Epidermal melanocyte (primary cell): ENCODE data around the gene ARHGAP44.
"Not testable (repeated sequence)": the region's sequence is repeated elsewhere in the genome, so short reads cannot be mapped to it uniquely, and the experiment has no call there.

ENCODE experiments used
- DNase-seq: peaks from one replicate; pipeline ENCODE4 v3.0.0; 2011; ENCODE audit warnings: low spot score; ENCODE audit not compliant: insufficient read length

The ARHGAP44 gene

GRCh38 chr17:12821376-12821940 lies 32.2 kb downstream of the ARHGAP44 start:
- no peak for DNase-seq

- no peak for DNase-seq
Observed at GRCh38 chr17:12826431-12826830, 37.1 kb downstream of the ARHGAP44 start.

- DNase-seq = no peak
Observed at GRCh38 chr17:12830777-12831247, 41.5 kb downstream of the ARHGAP44 start.

GRCh38 chr17:12831839-12832238 lies 42.5 kb downstream of the ARHGAP44 start:
- DNase-seq = no peak

GRCh38 chr17:12839042-12839441 lies 49.7 kb downstream of the ARHGAP44 start:
- DNase-seq = no peak

GRCh38 chr17:12842936-12843335 lies 53.6 kb downstream of the ARHGAP44 start:
- no peak for DNase-seq

- DNase-seq = no peak
Observed at GRCh38 chr17:12850996-12851395, 61.7 kb downstream of the ARHGAP44 start.

- no peak for DNase-seq
Observed at GRCh38 chr17:12851901-12852435, 62.7 kb downstream of the ARHGAP44 start.

GRCh38 chr17:12853921-12854320 lies 64.6 kb downstream of the ARHGAP44 start:
- DNase-seq = no peak

- no peak for DNase-seq
Observed at GRCh38 chr17:12856416-12856815, 67.1 kb downstream of the ARHGAP44 start.

- DNase-seq = no peak
Observed at GRCh38 chr17:12857592-12857991, 68.3 kb downstream of the ARHGAP44 start.

GRCh38 chr17:12859520-12859919 lies 70.2 kb downstream of the ARHGAP44 start:
- DNase-seq = no peak

GRCh38 chr17:12865769-12866168 lies 76.5 kb downstream of the ARHGAP44 start:
- no peak for DNase-seq

- no peak for DNase-seq
Observed at GRCh38 chr17:12866244-12866643, 76.9 kb downstream of the ARHGAP44 start.

GRCh38 chr17:12867726-12868125 lies 78.4 kb downstream of the ARHGAP44 start:
- DNase-seq = no peak

- DNase-seq = not testable (repeated sequence)
Observed at GRCh38 chr17:12873415-12874125, 84.3 kb downstream of the ARHGAP44 start.

- DNase-seq = no peak
Observed at GRCh38 chr17:12877953-12878669, 88.8 kb downstream of the ARHGAP44 start.

GRCh38 chr17:12879096-12879495 lies 89.8 kb downstream of the ARHGAP44 start:
- not testable (repeated sequence) for DNase-seq

GRCh38 chr17:12883472-12883871 lies 94.2 kb downstream of the ARHGAP44 start:
- DNase-seq = no peak

GRCh38 chr17:12887088-12887487 lies 97.8 kb downstream of the ARHGAP44 start:
- DNase-seq = no peak

GRCh38 chr17:12896180-12896785 lies 107.0 kb downstream of the ARHGAP44 start:
- no peak for DNase-seq

GRCh38 chr17:12898110-12898509 lies 108.8 kb downstream of the ARHGAP44 start:
- DNase-seq = no peak
